NCI-H774 (cell line): ENCODE results near the gene APOBEC4.
"Not testable (repeated sequence)": the region's sequence is repeated elsewhere in the genome, so short reads cannot be mapped to it uniquely, and the experiment has no call there.

Experiments used
- DNase-seq: peaks from one replicate; lab custom pipeline; 2025; lab: John Stamatoyannopoulos, UW

Gene APOBEC4

DNA sequence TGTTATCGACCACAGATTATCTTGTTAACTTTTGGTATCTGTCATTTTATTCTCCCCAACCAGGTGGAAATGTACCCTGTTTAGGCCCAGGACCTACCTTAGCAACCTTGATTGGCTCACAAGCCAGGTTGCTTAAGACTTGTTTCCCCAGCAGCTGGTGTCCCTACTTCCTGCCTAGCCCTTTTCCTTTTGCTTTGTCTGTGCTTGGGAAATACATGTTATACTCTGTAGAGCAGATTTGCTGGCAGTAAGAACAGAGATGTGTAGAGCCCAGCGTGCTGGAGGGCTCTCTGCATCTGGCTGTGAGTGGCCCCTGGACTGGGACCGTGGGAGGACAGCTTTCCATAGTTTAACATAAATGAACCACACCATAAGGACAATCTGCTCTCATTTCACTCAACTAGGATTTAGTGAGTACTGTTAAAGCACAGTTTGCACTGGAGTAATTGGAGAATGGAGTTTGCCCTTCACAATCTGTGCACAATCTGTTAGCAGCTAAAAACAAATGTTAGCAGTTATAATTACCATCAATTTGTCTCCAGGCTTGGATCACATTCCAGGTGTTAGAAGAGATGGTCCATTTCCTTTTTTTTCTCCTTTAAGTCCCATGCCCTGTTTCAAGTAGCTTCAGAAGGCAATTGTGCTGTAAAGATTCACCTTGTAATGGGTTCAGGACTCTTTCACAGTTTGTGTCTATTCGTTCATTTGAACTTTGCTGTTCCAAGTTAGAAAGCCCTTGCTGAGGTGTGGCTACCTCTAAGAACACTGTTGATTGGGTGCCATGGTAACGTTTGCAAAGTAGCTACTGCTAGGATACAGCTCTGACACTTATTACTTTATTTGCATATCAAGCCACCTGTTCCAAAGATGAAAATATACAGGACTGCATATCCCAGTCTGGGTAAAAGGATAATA lies at the start of gene APOBEC4:
Gene APOBEC4 (minus strand): TSS at position 770 of the 915 bp plus-strand sequence. CDS start 4,535 bp downstream, outside the sequence.
- peak; percentile 58 for DNase-seq

DNA sequence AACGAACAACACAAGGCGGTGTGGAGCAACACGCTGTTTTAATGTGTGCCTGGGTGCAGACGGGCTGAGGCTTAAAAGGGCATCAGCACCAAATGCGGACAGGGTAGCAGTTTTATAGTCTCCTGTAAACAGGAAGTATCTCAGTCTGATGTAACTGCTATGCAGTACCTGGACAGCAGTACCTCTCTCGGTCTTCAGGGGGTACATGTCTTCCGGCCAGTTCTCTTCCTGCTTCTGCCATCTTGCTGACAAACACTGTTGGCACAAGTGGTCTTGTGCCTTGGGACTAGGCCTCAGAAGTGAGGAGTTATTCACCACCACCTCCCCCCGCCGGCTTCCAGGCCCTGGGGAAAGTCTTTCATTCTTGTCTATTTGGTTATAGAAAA lies 49.7 kb upstream of the APOBEC4 start:
- no peak for DNase-seq

- no peak for DNase-seq
Measured at GRCh38 chr1:183702087-183702812, 49.1 kb upstream of the APOBEC4 start.

- no peak for DNase-seq
Measured at GRCh38 chr1:183699616-183700160, 46.6 kb upstream of the APOBEC4 start.

DNA sequence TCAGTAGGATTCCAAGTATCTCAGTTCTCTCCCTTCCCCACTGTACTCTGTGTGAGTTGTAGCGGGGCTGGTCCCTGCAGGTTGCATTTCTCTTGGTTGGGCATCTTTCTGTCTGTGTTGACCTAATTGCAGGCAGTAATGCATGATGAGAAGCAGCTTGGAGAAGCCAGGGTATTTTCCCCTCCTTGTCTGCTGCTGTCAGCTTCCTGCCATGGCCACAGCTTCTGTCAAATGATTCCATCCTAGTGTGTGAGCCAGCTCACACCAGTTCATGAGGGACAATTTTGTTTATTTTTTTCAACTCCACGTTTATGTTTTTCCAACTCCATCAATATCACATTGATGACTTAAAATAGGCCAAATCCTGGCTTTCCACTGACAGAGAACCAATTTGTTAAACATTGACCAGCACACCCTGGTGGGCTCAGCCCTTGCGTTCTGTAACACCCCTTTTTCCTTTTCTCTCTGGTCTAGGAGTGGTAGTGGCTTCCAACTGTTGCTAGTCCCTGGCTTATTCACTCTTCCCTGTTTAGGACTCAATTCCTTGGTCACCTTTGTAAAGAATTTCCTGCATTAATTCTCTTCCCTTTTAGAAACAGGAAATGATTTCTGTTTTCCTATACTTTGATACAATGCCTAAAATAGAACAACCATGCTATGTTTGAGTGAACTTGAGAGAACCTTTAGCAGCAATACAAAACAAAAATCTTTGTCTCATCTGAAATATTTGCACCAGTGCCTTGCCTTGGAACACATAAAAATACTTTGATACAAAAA lies 44.9 kb upstream of the APOBEC4 start:
- DNase-seq, result no peak

DNA sequence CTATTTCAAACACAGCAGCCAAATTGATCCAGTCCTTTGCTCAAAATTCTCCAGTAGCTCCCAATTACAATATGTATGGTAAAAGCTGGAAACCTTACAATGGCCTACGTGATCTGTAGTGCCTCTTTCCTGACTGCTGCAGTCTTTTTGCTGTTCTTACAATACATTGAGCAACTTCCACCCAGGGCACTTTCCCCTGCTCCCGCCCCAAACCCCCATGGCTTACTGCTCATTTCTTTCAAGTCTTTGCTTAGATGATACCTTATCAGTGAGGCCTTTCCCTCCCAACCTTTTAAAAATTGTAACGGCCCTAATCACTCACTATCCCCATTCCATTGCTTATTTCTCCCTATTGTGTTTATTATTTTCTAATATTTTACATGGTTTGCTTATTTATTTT lies 43.9 kb upstream of the APOBEC4 start:
- no peak for DNase-seq

DNA sequence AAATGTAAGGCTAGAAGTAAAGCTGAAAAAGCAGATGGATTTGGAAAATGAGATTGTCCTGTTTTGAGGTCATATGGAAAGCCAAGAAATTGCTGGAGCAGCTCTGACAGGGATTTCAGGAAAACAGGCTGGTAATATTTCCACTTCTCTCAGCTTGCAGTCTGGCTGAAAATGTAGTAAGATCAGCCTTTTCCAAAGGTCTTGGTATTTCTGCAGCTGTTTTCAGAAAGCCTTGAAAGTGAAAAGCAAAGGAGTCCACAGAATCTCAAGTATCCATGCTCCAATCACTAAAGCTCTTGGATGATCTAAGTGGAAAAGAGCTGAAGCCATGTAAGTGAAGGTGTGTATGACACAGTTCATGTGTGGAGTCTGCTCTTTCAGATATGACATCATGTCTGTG lies 41.6 kb upstream of the APOBEC4 start:
- DNase-seq, result no peak

DNA sequence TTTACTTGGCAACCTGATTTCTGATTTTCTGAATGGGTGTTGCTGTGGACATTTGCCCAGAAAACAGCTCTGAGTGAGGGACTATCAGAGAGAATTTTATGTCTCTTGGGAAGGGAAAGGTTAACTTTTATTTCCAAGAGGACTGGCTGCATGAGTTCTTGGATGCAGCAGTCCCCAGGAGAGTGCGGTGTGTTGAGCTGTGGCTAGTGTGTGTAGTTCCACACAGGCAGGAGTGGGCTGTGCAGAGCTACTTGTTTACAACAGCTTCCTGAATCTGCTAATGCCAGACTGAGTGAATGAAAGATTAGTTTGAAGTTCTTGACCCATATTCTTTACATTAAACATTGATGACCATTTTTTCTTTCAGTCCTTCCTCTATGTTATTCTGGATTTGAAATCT lies 41.0 kb upstream of the APOBEC4 start:
- no peak for DNase-seq

DNA sequence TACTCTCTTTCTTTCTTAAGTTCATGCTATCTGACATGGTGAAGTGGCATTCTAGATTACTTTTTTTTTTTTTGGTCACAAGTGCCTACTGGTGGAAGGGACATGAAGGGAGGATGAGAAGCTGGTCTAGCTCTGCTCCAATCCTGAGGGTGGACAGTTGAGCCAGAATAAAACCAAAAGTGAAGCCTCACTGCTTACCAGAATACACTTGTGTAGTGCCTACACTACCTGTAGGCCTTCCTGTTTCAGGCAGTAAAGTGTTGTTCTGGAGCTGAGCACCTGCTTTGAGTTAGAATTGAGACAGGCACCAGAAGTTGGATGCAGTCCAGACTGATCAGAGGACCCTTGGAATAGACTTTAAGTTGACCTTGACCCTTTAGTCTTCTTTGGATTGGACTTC lies 40.4 kb upstream of the APOBEC4 start:
- no peak for DNase-seq

DNA sequence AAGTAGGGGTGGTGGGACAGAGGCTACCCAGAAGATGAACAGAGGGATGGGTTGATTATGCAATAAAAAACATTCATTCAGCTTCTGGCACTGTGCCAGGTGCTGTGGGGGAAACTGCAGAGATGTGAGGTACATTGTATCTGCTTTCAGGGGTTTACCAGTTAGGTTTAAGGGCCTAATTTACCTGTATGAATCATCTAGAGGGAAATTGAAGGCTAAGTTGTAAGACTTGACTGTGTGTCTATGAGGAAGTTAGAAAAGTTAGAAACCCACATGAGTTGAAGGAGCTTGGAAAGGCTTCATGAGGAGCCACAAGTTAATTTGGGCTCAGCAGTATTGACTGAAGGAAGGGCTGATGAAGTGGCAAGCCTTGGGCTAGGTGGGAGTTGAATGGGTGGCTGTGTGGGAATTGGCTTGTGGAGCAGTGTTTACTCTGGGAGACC lies 36.7 kb upstream of the APOBEC4 start:
- DNase-seq, result no peak

DNA sequence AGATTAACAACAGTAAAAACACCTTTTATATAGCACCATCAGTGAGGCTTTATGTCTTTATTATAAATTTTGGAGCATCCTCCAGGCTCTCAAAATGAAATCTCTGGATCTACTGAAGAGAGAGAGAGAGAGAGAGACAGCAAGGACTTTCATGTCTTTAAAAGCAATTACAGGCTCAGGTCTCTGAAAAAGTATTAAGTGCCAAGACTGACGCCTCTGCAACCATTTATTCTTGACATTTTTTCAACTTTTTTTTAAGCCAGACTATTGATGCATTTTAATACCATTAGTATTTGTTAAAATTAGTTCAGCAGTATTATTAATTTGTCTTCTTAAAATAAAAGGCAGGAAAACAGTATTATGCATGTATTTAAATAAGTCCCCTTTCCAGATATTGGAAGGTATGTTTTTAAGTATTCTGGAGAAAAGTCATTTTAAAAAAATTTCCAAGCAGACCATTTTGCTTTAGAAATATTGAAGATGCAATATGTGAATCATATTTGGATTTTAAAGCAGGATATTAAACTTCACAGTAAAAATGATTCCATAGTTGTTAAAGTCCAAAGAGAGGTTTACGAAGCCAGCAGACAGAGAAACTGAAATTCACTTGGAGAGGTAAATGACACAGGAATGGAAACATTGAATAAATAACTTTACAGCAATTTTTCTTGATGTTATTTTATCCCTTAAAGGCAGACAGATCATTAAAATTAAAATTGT lies 35.4 kb upstream of the APOBEC4 start:
- no peak for DNase-seq

- DNase-seq, result no peak
Measured at GRCh38 chr1:183687546-183688304, 34.6 kb upstream of the APOBEC4 start.

DNA sequence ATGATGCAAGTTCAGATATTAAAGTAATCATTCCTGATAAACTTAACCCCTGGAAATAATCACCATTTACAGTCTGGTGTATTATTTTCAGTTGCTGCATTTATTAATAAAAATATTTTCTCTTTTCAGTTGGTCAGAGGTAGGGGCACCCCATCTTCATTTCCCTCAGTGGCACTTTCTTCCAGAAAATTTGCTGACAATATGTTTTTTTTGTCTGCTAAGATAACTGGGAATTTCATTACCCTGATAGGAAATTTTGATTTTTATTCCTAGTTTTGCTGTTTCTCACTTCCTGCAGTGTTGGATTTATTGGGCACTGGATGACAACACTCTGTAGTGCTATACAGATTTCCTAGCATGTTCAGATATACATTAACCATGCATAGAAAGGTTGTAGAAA lies 33.1 kb upstream of the APOBEC4 start:
- no peak for DNase-seq

GRCh38 chr1:183685112-183685713 lies 32.1 kb upstream of the APOBEC4 start:
- peak; percentile 10 for DNase-seq

DNA sequence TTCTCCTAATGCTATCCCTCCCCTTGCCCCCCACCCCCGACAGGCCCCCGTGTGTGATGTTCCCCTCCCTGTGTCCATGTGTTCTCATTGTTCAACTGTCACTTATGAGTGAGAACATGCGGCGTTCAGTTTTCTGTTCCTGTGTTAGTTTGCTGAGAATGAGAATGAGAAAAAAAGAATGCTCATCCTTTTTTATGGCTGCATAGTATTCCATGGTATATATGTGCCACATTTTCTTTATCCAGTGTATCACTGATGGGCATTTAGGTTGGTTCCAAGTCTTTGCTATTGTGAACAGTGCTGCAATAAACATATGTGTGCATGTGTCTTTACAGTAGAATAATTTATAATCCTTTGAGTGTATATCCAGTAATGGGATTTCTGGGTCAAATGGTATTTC lies 26.2 kb upstream of the APOBEC4 start:
- not testable (repeated sequence) for DNase-seq

DNA sequence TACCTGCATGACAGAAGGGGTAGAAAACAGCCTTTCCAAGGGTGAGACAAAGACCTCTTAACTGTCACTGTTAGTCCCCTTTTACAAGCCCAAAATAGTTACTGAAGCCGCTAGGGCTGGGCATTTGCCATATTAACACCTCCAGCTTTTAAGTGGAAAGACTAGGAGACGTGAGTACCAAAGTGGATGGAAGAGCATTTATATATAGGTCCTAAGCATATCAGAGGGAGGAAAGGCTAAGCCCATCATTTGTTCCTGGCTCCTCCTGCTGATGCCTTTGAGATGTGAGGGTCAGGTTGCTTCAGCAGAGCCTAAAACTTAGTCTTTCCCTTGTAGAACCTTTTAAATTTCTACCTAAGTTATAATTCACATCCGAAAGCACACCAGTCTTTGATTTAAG lies 25.7 kb upstream of the APOBEC4 start:
- no peak for DNase-seq

DNA sequence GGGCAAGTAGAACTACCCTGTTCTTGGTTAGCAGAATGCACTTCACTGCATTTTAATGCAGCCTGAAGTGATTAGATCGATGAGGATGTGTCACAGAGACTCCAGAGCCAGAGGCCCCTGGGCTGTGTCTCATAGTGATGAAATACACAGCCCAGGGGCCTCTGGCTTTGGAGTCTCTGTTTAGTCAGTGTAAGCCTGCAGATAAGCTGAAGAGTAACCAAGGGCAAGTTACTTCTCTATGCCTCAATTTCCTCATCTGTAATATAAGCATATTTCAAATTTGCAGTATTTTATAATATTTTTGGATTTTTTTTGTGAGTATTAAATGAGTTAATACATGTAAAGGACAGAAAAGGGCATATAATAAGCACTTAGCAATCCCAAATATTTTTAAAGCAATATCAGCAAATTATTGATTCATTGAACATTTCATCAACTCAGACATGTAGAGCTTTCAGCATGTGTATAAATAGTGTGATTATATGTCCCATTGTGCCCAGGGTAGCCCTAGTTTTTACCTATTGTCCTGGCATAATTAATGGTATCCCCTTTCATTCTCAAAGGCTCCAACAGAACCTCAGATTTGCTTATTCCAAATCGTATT lies 23.6 kb upstream of the APOBEC4 start:
- DNase-seq, result no peak

GRCh38 chr1:183675883-183676585 lies 22.9 kb upstream of the APOBEC4 start:
- DNase-seq, result no peak

- DNase-seq, result no peak
Measured at GRCh38 chr1:183675381-183675780, 22.3 kb upstream of the APOBEC4 start.
